Erythroblast (primary cell): ENCODE measurements around the gene CYB561.

Experiments
- GATA1 ChIP-seq: IDR thresholded peaks from 2 replicates; pipeline ENCODE4 v1.6.1; 2011; ENCODE audit warnings: low read depth, mild to moderate bottlenecking, control low read depth, low read length, moderate library complexity
- POLR2A ChIP-seq: IDR thresholded peaks from 2 replicates; pipeline ENCODE4 v1.6.1; 2011; ENCODE audit warnings: mild to moderate bottlenecking, low read length

- TF ChIP-seq POLR2A (no peak), GATA1 (no peak)
These were observed 24.1 kb downstream of the CYB561 start for GRCh38 chr17:63421681-63422645.
